ENCODE results near the gene GHRHR.

GRCh38 chr7:30984359-30985107 is 20.8 kb downstream of the GHRHR start:
- no peak for TF ChIP-seq POLR2A (IDR thresholded peaks at IDR 0.05; ENCODE audit: low read depth, low read length)
- no peak for TF ChIP-seq TAF1 (IDR thresholded peaks at IDR 0.05; ENCODE audit: borderline replicate concordance, low read depth, low read length)

Data from GM12892 (cell line).